HCT116 (cell line): ENCODE results near the gene ARID3A. TPM values are rescaled to one million over a fixed set of nuclear protein-coding genes. Genes with fewer than 3 reads are reported as not detected.
A peak's percentile ranks its signal among the peaks of the same experiment; 100 is the strongest.

Source experiments
- ATAC-seq: fragments of 200-7000 bp; cut with Tn5 transposase; 2 replicates; pipeline ENCODE4 v1.9.1; 2020; ENCODE audit warnings: mild to moderate bottlenecking, moderate library complexity
- BruUV-seq: library from RNA; stranded (reverse); fragments of 400-500 nt; replicated peaks from 2 replicates; lab custom pipeline; 2021; lab: Mats Ljungman, UMichigan
- CTCF ChIA-PET: fragments of 300-600 bp; sonication (Branson Sonifier 250); formaldehyde crosslinking; loops from one replicate; lab custom pipeline; 2021; ENCODE audit warnings: antibody characterized with exemption; lab: Charles Lee
- POLR2A ChIA-PET: fragments of 300-600, 350-600 bp; sonication (Branson Sonifier 250); formaldehyde crosslinking; loops from one replicate; lab custom pipeline; 2021; ENCODE audit warnings: antibody characterized with exemption; lab: Charles Lee
- RAD21 ChIA-PET, 2 experiments: fragments of 300-600 bp; sonication (Branson Sonifier 250); formaldehyde crosslinking; loops; one replicate each; lab custom pipeline; 2023; ENCODE audit warnings: low total read pairs in 2 of 2; ENCODE audit not compliant: uncharacterized antibody in 2 of 2, unreplicated experiment in 2 of 2, low non-redundant PET in 1 of 2; lab: Charles Lee
- DNase-seq: peaks from one replicate; pipeline ENCODE4 v3.0.0-alpha.2; 2010; ENCODE audit warnings: low read depth, low spot score
- H2AFZ ChIP-seq: fragments of 200-600 bp; shearing (Covaris generic), sonication (generic); 2 replicates; pipeline ENCODE4 v1.6.1; 2017; ENCODE audit warnings: low read depth, mixed run types, mixed read lengths, antibody characterized with exemption, low read length; ENCODE audit not compliant: poor library complexity, severe bottlenecking
- H3K27ac ChIP-seq: 2 replicates; pipeline ENCODE4 v1.5.1; 2012; ENCODE audit warnings: low read depth, low read length
- H3K27me3 ChIP-seq: fragments of 200-600 bp; sonication (generic); 2 replicates; pipeline ENCODE4 v1.6.1; 2016; ENCODE audit warnings: mixed run types, low read length, mixed read lengths; ENCODE audit not compliant: insufficient read depth
- H3K36me3 ChIP-seq, 2 experiments: fragments of 200-500 bp in 1 of 2; fragments of 200-600 bp in 1 of 2; sonication (Bioruptor generic) in 1 of 2; sonication (generic) in 1 of 2; 2 replicates each; pipeline versions ENCODE4 v1.5.1 to v1.6.1; 2014 to 2016; ENCODE audit warnings: low read length in 2 of 2, inconsistent platforms in 1 of 2, mixed read lengths in 1 of 2, mixed run types in 1 of 2; ENCODE audit not compliant: insufficient read depth in 2 of 2, control insufficient read depth in 1 of 2
- H3K4me1 ChIP-seq, 2 experiments: fragments of 200-600 bp in 1 of 2; sonication (generic) in 1 of 2; 2 replicates each; pipeline versions ENCODE4 v1.5.1 to v1.6.1; 2012 to 2017; ENCODE audit warnings: low read length in 2 of 2, inconsistent platforms in 1 of 2, mild to moderate bottlenecking in 1 of 2, mixed read lengths in 1 of 2, mixed run types in 1 of 2, moderate library complexity in 1 of 2; ENCODE audit not compliant: insufficient read depth in 2 of 2, control insufficient read depth in 1 of 2
- H3K4me2 ChIP-seq: fragments of 200-600 bp; sonication (generic); 2 replicates; pipeline ENCODE4 v1.6.1; 2017; ENCODE audit warnings: mixed run types, low read length, mixed read lengths
- H3K4me3 ChIP-seq, 2 experiments: fragments of 200-600 bp in 1 of 2; sonication (generic) in 1 of 2; replicated peaks in 1 of 2; 2 replicates each; pipeline ENCODE4 v1.5.1; 2011 to 2016; ENCODE audit warnings: low read length in 2 of 2, control low read depth in 1 of 2, low read depth in 1 of 2, mild to moderate bottlenecking in 1 of 2, mixed read lengths in 1 of 2, mixed run types in 1 of 2
- H3K79me2 ChIP-seq: fragments of 200-600 bp; sonication (generic); 2 replicates; pipeline ENCODE4 v1.6.1; 2017; ENCODE audit warnings: mild to moderate bottlenecking, mixed run types, low read length, moderate library complexity, mixed read lengths; ENCODE audit not compliant: insufficient read depth
- H3K9ac ChIP-seq: fragments of 200-600 bp; sonication (generic); 2 replicates; pipeline ENCODE4 v1.6.1; 2016; ENCODE audit warnings: low read length, mixed read lengths
- H3K9me2 ChIP-seq: fragments of 200-600 bp; sonication (generic), shearing (Covaris generic); 2 replicates; pipeline ENCODE4 v1.6.1; 2017; ENCODE audit warnings: mixed run types, mild to moderate bottlenecking, moderate library complexity; ENCODE audit not compliant: insufficient read depth
- H3K9me3 ChIP-seq, 2 experiments: fragments of 200-500 bp in 1 of 2; fragments of 200-600 bp in 1 of 2; sonication (Bioruptor generic) in 1 of 2; sonication (generic) in 1 of 2; 2 replicates each; pipeline ENCODE4 v1.6.1; 2014 to 2017; ENCODE audit warnings: low read length in 2 of 2, mixed read lengths in 2 of 2, inconsistent platforms in 1 of 2, low read depth in 1 of 2, mild to moderate bottlenecking in 1 of 2, mixed run types in 1 of 2, moderate library complexity in 1 of 2; ENCODE audit not compliant: control insufficient read depth in 1 of 2, insufficient read depth in 1 of 2
- H4K20me1 ChIP-seq: fragments of 200-600 bp; sonication (generic), shearing (Covaris generic); 2 replicates; pipeline ENCODE4 v1.6.1; 2017; ENCODE audit warnings: mixed run types, mild to moderate bottlenecking, moderate library complexity; ENCODE audit not compliant: insufficient read depth
- CBX3 ChIP-seq: IDR thresholded peaks from 2 replicates; pipeline ENCODE4 v1.6.1; 2012; ENCODE audit warnings: low read depth
- EGR1 ChIP-seq: IDR thresholded peaks from 2 replicates; pipeline ENCODE4 v1.6.1; 2012; ENCODE audit warnings: low read depth
- ELF1 ChIP-seq: IDR thresholded peaks from 2 replicates; pipeline ENCODE4 v1.6.1; 2012; ENCODE audit warnings: low read depth, borderline replicate concordance
- EZH2 ChIP-seq: fragments of 200-600 bp; sonication (generic); IDR thresholded peaks from 2 replicates; pipeline ENCODE4 v1.6.1; 2017; ENCODE audit warnings: antibody characterized with exemption, mixed run types
- EZH2phosphoT487 ChIP-seq: fragments of 200-600 bp; IDR thresholded peaks from 2 replicates; pipeline ENCODE4 v1.6.1; 2018; ENCODE audit warnings: antibody characterized with exemption, borderline replicate concordance
- FOSL1 ChIP-seq: IDR thresholded peaks from 2 replicates; pipeline ENCODE4 v1.6.1; 2012; ENCODE audit warnings: low read depth
- POLR2AphosphoS5 ChIP-seq: IDR thresholded peaks from 2 replicates; pipeline ENCODE4 v1.6.1; 2011; ENCODE audit warnings: mild to moderate bottlenecking, low read depth, low read length, moderate library complexity
- REST ChIP-seq: IDR thresholded peaks from 2 replicates; pipeline ENCODE4 v1.6.1; 2012; ENCODE audit warnings: low read depth
- SRF ChIP-seq: IDR thresholded peaks from 2 replicates; pipeline ENCODE4 v1.6.1; 2012; ENCODE audit warnings: low read depth
- YY1 ChIP-seq: IDR thresholded peaks from 2 replicates; pipeline ENCODE4 v1.6.1; 2011; ENCODE audit warnings: low read length, low read depth, moderate library complexity, mild to moderate bottlenecking; ENCODE audit not compliant: insufficient replicate concordance; ENCODE audit errors: extremely low read depth
- ZFX ChIP-seq: fragments of 450-650 bp; IDR thresholded peaks from 2 replicates; pipeline ENCODE4 v1.6.1; 2017
- ZNF274 ChIP-seq: fragments of 200-500 bp; sonication (Bioruptor generic); IDR thresholded peaks from 2 replicates; pipeline ENCODE4 v1.6.1; 2014; ENCODE audit warnings: mild to moderate bottlenecking, low read depth, low read length, inconsistent platforms
- intact Hi-C: fragments of 100-400 bp; cut with micrococcal nuclease; formaldehyde crosslinking; loops from 2 replicates; pipeline ENCODE4 v1.10.0; 2022
- total RNA-seq: library from RNA; stranded (reverse); gene quantifications from one replicate; pipeline ENCODE4 v1.2.1, GENCODE V29; 2021; ENCODE audit not compliant: unreplicated experiment
- TF ChIP-seq, protein P1 (sequence below): IDR thresholded peaks from 2 replicates; pipeline ENCODE4 v1.6.1; 2012
- TF ChIP-seq, protein P2 (sequence below): IDR thresholded peaks from 2 replicates; pipeline ENCODE4 v1.6.1; 2011; ENCODE audit warnings: mild to moderate bottlenecking, low read length, moderate library complexity; ENCODE audit not compliant: insufficient replicate concordance; ENCODE audit errors: extremely low read depth

ARID3A gene
- total RNA-seq, 1 experiment from 2014 or later, result 21.8 TPM

GRCh38 chr19:928471-929202 is 2.8 kb downstream of the ARID3A start:
- ChIA-PET POLR2A (interaction anchor here (0.6 kb wide), 1 partner anchor 252 kb away, joined by 7 read pairs; no protein-coding TSS in a partner anchor), RAD21 (no interaction called here), CTCF (no interaction called here)
- no peak for DNase-seq
- Histone ChIP-seq H3K36me3 (peaks cover 0 to 4% of the 10 kb centered on the region in 2 experiments; a peak in 1 of 4 replicates), H3K27ac (no peak overlapping the region; the same call in 1 of the 2 replicates), H4K20me1 (no peaks in the 10 kb centered on the region), H3K4me2 (peak overlapping the region; percentile 99; the same call in 1 of the 2 replicates), H3K4me1 (peaks cover 28 to 48% of the 10 kb centered on the region in 2 experiments), H3K9me2 (no peaks in the 10 kb centered on the region), H3K9ac (no peak overlapping the region), H3K9me3 (no peaks in the 10 kb centered on the region), H2AFZ (no peak overlapping the region), H3K27me3 (no peaks in the 10 kb centered on the region), H3K4me3 (no peak overlapping the region), H3K79me2 (peaks cover 19% of the 10 kb centered on the region)
- ATAC-seq, result no peak
- TF ChIP-seq ZFX, result no peak
- no peak for TF ChIP-seq ZNF274
- TF ChIP-seq YY1, result no peak
- no peak for TF ChIP-seq ELF1
- TF ChIP-seq, protein P1, sequence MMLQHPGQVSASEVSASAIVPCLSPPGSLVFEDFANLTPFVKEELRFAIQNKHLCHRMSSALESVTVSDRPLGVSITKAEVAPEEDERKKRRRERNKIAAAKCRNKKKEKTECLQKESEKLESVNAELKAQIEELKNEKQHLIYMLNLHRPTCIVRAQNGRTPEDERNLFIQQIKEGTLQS, result no peak
- TF ChIP-seq FOSL1, result no peak
- no peak for TF ChIP-seq REST
- no peak for TF ChIP-seq EGR1
- no peak for TF ChIP-seq CBX3
- no peak for TF ChIP-seq SRF
- no peak for TF ChIP-seq POLR2AphosphoS5
- TF ChIP-seq EZH2phosphoT487, result no peak
- TF ChIP-seq EZH2, result no peak
- TF ChIP-seq, protein P2, sequence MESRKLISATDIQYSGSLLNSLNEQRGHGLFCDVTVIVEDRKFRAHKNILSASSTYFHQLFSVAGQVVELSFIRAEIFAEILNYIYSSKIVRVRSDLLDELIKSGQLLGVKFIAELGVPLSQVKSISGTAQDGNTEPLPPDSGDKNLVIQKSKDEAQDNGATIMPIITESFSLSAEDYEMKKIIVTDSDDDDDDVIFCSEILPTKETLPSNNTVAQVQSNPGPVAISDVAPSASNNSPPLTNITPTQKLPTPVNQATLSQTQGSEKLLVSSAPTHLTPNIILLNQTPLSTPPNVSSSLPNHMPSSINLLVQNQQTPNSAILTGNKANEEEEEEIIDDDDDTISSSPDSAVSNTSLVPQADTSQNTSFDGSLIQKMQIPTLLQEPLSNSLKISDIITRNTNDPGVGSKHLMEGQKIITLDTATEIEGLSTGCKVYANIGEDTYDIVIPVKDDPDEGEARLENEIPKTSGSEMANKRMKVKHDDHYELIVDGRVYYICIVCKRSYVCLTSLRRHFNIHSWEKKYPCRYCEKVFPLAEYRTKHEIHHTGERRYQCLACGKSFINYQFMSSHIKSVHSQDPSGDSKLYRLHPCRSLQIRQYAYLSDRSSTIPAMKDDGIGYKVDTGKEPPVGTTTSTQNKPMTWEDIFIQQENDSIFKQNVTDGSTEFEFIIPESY, result no peak
- BruUV-seq, result TSS peak; percentile 30
- intact Hi-C loops, result loop anchor here (10.0 kb wide), 1 partner anchor 256 kb away; no protein-coding TSS in a partner anchor
